ENCODE measurements around the gene NAV2. TPM values are rescaled to one million over a fixed set of nuclear protein-coding genes. Genes with fewer than 3 reads are reported as not detected.
"Not testable (repeated sequence)": the region's sequence is repeated elsewhere in the genome, so short reads cannot be mapped to it uniquely, and the experiment has no call there.

The NAV2 gene
- total RNA-seq, 2 experiments from 2014 or later = 0.26 to 0.67 TPM

GRCh38 chr11:20075627-20076026 is 363.0 kb downstream of the NAV2 start:
- DNase-seq (no peak), ATAC-seq (no peak)
- no peak overlapping the region for H3K4me3 Mint-ChIP-seq
- H3K36me3 Mint-ChIP-seq = no peaks in the 10 kb centered on the region
- no peaks in the 10 kb centered on the region for H3K4me1 Mint-ChIP-seq
- H3K27me3 Mint-ChIP-seq = peaks cover 23% of the 10 kb centered on the region
- no peaks in the 10 kb centered on the region for H3K9me3 Mint-ChIP-seq (ENCODE audit: low read depth)
- no peak overlapping the region for H3K27ac Mint-ChIP-seq
- CTCF ChIA-PET = no interaction called here

- ATAC-seq (no peak), DNase-seq (no peak)
- Mint-ChIP-seq H3K27ac (no peak overlapping the region), H3K4me1 (peaks cover 2% of the 10 kb centered on the region), H3K4me3 (no peak overlapping the region), H3K9me3 (ENCODE audit: low read depth) (no peaks in the 10 kb centered on the region), H3K36me3 (no peaks in the 10 kb centered on the region), H3K27me3 (peaks cover 13% of the 10 kb centered on the region)
- CTCF ChIA-PET = interaction anchor here (1.4 kb wide), 1 partner anchor 54 kb away, joined by 3 read pairs; no protein-coding TSS in a partner anchor
Observed at GRCh38 chr11:20078846-20079245, 366.2 kb downstream of the NAV2 start.

GRCh38 chr11:20080032-20080685 is 367.5 kb downstream of the NAV2 start:
- peaks cover 3% of the 10 kb centered on the region for H3K4me1 Mint-ChIP-seq
- peaks cover 8% of the 10 kb centered on the region for H3K27me3 Mint-ChIP-seq
- ATAC-seq (no peak), DNase-seq (no peak)
- no peak overlapping the region for H3K27ac Mint-ChIP-seq
- H3K4me3 Mint-ChIP-seq = no peak overlapping the region
- CTCF ChIA-PET = no interaction called here
- no peaks in the 10 kb centered on the region for H3K9me3 Mint-ChIP-seq (ENCODE audit: low read depth)
- no peaks in the 10 kb centered on the region for H3K36me3 Mint-ChIP-seq

DNA sequence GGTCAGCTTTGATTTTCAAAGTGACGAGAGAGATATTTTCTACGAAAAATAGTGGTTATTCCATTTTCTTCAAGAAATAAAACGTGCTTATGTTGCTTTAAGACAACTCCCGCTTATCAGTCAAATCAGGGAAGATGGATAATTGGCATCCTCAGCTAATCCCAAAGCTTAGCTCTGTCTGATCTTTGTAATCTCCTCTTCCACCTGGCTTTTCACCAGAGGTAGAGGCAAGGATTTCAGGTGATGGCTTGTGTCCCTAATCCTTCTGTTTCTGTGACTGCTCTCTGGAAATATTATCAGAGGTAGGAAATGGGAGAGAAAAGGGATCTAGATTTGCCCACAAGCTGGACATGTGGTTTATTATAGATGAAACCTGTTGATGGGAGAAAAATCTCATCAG is 368.7 kb downstream of the NAV2 start:
- H3K27ac Mint-ChIP-seq = no peak overlapping the region
- H3K4me1 Mint-ChIP-seq = peaks cover 3% of the 10 kb centered on the region
- ATAC-seq = no peak
- no peaks in the 10 kb centered on the region for H3K36me3 Mint-ChIP-seq
- H3K9me3 Mint-ChIP-seq (ENCODE audit: low read depth) = no peaks in the 10 kb centered on the region
- DNase-seq = no peak
- peaks cover 8% of the 10 kb centered on the region for H3K27me3 Mint-ChIP-seq
- no peak overlapping the region for H3K4me3 Mint-ChIP-seq
- CTCF ChIA-PET = no interaction called here

DNA sequence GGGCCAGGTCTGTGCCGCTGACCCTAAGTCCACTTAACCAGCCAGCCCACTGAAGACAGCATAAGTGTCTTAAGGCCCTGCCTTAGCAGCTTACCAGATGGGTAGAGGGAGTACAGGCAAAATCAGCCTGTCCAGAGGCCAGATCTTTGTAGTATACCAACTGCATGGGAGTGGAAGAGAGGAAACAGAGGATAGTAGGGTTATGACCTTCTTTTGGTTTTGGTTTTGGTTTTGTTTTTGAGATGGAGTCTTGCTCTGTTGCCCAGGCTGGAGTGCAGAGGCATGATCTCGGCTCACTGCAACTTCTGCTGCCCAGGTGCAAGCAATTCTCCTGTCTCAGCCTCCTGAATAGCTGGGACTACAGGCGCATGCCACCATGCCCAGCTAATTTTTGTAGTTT is 371.2 kb downstream of the NAV2 start:
- H3K27ac Mint-ChIP-seq; H3K4me3 Mint-ChIP-seq; H3K4me1 Mint-ChIP-seq; H3K36me3 Mint-ChIP-seq; CTCF ChIA-PET; H3K9me3 Mint-ChIP-seq (ENCODE audit: low read depth); DNase-seq: not testable (repeated sequence)
- peaks cover 12% of the 10 kb centered on the region for H3K27me3 Mint-ChIP-seq
- ATAC-seq = peak; percentile 23

DNA sequence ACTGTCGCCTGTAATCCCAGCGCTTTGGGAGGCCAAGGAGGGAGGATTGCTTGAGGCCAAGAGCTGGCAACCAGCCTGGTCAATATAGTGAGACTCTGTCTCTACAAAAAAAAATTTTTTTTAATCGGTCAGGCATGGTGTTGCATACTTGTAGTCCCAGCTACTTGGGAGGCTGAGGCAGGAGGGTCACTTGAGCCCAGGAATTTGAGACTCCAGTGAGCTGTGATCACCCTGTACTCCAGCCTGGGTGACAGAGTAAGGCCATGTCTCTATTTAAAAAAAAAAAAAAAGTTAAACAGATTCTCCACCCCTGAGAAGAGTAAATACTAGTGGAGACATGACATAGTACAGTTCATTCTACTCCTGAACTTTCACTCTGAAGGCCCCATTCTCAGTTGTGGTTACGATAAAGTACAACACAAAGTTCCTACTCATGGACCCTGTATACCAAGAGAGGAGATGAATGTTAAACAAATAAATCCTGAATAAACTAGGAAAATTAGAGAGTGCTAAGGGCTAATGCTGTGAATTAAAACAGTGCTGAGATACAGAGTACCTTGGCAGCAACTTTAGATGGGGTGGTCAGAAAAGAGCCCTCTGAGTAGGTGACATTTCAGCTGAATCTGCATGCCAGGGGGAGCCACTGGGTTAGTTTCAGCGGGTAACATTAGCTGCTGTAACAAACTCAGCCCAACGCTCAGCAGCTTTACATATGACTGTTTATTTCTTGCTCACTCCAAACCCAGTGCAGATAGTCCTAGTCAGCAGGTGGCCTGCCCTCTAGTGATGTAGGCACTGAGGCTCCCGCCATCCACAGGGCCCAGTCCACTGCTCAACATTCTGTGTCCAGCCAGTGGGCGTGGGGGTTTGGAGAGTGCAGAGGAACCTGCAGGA is 372.5 kb downstream of the NAV2 start:
- H3K27me3 Mint-ChIP-seq = peaks cover 21% of the 10 kb centered on the region
- no peak overlapping the region for H3K4me3 Mint-ChIP-seq
- no peak overlapping the region for H3K27ac Mint-ChIP-seq
- H3K36me3 Mint-ChIP-seq = no peaks in the 10 kb centered on the region
- no peaks in the 10 kb centered on the region for H3K9me3 Mint-ChIP-seq (ENCODE audit: low read depth)
- ATAC-seq (no peak), DNase-seq (no peak)
- CTCF ChIA-PET = no interaction called here
- peaks cover 19% of the 10 kb centered on the region for H3K4me1 Mint-ChIP-seq

DNA sequence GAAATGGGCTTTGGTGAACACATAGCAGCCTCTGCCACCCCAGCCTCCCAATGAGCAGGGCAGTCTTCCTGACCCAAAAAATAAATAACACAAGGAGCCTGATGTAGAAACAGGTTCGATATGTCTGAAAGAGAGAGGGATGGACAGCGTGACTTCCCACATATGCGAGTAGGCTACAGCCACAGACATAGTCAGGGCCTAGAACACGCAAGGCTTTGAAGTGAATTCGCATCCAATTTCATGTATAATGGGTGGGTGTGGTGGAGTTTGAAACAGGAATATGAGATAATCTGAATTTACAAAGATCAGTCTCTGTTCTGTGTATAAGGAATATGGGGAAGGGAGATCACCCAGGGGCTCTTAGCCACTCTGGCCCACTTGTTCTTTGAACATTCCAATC is 373.3 kb downstream of the NAV2 start:
- Mint-ChIP-seq H3K4me3 (no peak overlapping the region), H3K4me1 (peaks cover 19% of the 10 kb centered on the region), H3K27me3 (peaks cover 18% of the 10 kb centered on the region), H3K27ac (no peak overlapping the region), H3K9me3 (ENCODE audit: low read depth) (no peaks in the 10 kb centered on the region), H3K36me3 (no peaks in the 10 kb centered on the region)
- DNase-seq (no peak), ATAC-seq (no peak)
- CTCF ChIA-PET = no interaction called here

- H3K4me3 Mint-ChIP-seq = no peak overlapping the region
Observed at GRCh38 chr11:20087118-20087521, 374.5 kb downstream of the NAV2 start.

GRCh38 chr11:20088397-20089225 is 376.0 kb downstream of the NAV2 start:
- H3K4me1 Mint-ChIP-seq = peaks cover 19% of the 10 kb centered on the region
- no peaks in the 10 kb centered on the region for H3K9me3 Mint-ChIP-seq (ENCODE audit: low read depth)
- ATAC-seq = peak; percentile 45
- DNase-seq = no peak
- peak overlapping the region; percentile 26 for H3K27ac Mint-ChIP-seq
- CTCF ChIA-PET = interaction anchor here (0.8 to 2.8 kb wide), 3 partner anchors 10 to 44 kb away, joined by 3 to 6 read pairs (median 3); no protein-coding TSS in a partner anchor
- no peaks in the 10 kb centered on the region for H3K36me3 Mint-ChIP-seq
- H3K27me3 Mint-ChIP-seq = peaks cover 26% of the 10 kb centered on the region
- no peak overlapping the region for H3K4me3 Mint-ChIP-seq

More at GRCh38 chr11:20087118-20087521, 374.5 kb downstream of the NAV2 start:
- H3K4me1 Mint-ChIP-seq = peaks cover 19% of the 10 kb centered on the region
- H3K27ac Mint-ChIP-seq = no peak overlapping the region
- peaks cover 22% of the 10 kb centered on the region for H3K27me3 Mint-ChIP-seq
- ATAC-seq (no peak), DNase-seq (no peak)
- no peaks in the 10 kb centered on the region for H3K9me3 Mint-ChIP-seq (ENCODE audit: low read depth)
- no peaks in the 10 kb centered on the region for H3K36me3 Mint-ChIP-seq
- CTCF ChIA-PET = no interaction called here

GRCh38 chr11:20089367-20089766 is 376.7 kb downstream of the NAV2 start:
- no peaks in the 10 kb centered on the region for H3K9me3 Mint-ChIP-seq (ENCODE audit: low read depth)
- CTCF ChIA-PET = interaction anchor here (2.1 to 2.8 kb wide), 2 partner anchors 16 to 137 kb away, joined by 6 to 7 read pairs; no protein-coding TSS in a partner anchor
- no peaks in the 10 kb centered on the region for H3K36me3 Mint-ChIP-seq
- H3K4me3 Mint-ChIP-seq = no peak overlapping the region
- no peak overlapping the region for H3K27ac Mint-ChIP-seq
- ATAC-seq (no peak), DNase-seq (no peak)
- H3K27me3 Mint-ChIP-seq = peaks cover 26% of the 10 kb centered on the region
- peaks cover 16% of the 10 kb centered on the region for H3K4me1 Mint-ChIP-seq

GRCh38 chr11:20089796-20090653 is 377.4 kb downstream of the NAV2 start:
- H3K4me1 Mint-ChIP-seq = peaks cover 16% of the 10 kb centered on the region
- H3K4me3 Mint-ChIP-seq = no peak overlapping the region
- H3K36me3 Mint-ChIP-seq = no peaks in the 10 kb centered on the region
- CTCF ChIA-PET = interaction anchor here (1.0 to 2.8 kb wide), 3 partner anchors 15 to 138 kb away, joined by 3 to 7 read pairs (median 6); no protein-coding TSS in a partner anchor
- ATAC-seq (no peak), DNase-seq (no peak)
- no peaks in the 10 kb centered on the region for H3K9me3 Mint-ChIP-seq (ENCODE audit: low read depth)
- H3K27ac Mint-ChIP-seq = no peak overlapping the region
- peaks cover 26% of the 10 kb centered on the region for H3K27me3 Mint-ChIP-seq

DNA sequence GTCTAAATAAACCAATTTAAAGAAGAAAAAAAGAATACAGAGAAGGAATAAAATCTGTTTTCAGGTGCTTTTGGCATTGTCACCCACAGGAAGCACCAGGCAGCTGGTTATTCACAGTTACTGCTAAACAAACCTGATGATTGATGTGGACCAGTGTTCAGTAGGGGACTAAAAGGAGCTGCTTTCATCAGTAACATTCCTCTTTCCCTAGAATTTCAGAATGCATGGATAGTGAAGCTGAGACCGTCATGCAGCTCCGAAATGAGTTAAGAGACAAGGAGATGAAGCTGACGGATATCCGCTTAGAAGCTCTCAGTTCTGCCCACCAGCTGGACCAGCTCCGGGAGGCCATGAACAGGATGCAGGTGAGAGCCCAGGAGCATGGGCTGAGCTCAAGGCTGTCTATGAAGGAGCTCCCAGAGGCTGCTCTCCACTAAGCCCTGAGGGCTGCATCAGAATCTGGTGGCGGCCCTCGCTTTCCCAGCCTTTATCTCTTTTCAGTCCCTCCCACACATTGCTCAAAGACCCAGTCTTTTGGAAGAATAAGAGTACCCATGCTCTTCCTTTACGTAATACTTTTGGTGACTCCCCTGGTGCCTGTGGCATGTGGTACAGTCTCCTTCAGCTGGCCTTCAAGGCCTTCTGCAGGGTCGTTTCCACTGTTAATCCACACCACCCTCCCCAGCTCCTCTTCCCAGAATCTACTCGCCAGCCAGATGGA is 378.2 kb downstream of the NAV2 start:
- CTCF ChIA-PET = interaction anchor here (1.0 to 2.1 kb wide), 2 partner anchors 20 to 139 kb away, joined by 3 to 7 read pairs; no protein-coding TSS in a partner anchor

More for the DNA sequence above, 378.2 kb downstream of the NAV2 start:
- Mint-ChIP-seq H3K36me3 (no peaks in the 10 kb centered on the region), H3K27ac (no peak overlapping the region), H3K9me3 (ENCODE audit: low read depth) (no peaks in the 10 kb centered on the region), H3K4me1 (peaks cover 16% of the 10 kb centered on the region), H3K4me3 (no peak overlapping the region), H3K27me3 (peaks cover 26% of the 10 kb centered on the region)
- DNase-seq (no peak), ATAC-seq (no peak)

All from activated CD8-positive, alpha-beta memory T cell treated with anti-CD3 and anti-CD28 coated beads, Interleukin-2, amount 10 ng/mL, durations not matched to agents 7 days and 5 days (primary cell).